ENCODE results near the gene NKPD1.

GRCh38 chr19:45128146-45128545 is 32.6 kb downstream of the NKPD1 start:
- TF ChIP-seq GTF2F1 (IDR thresholded peaks at IDR 0.05; ENCODE audit: low read depth, low read length) (no peak), ATF2 (CRISPR knock-in tag; IDR thresholded peaks at IDR 0.05) (no peak), CTCFL (IDR thresholded peaks at IDR 0.05; ENCODE audit: borderline replicate concordance, insufficient read depth, low read depth, low read length, poor library complexity, severe bottlenecking) (no peak), STAT6 (CRISPR knock-in tag; IDR thresholded peaks at IDR 0.05) (no peak), TAF1 (IDR thresholded peaks at IDR 0.05; ENCODE audit: control insufficient read depth, extremely low read depth, insufficient read depth, low read length, severe bottlenecking) (no peak), JUN (IDR thresholded peaks at IDR 0.05; ENCODE audit: borderline replicate concordance, low read depth, low read length) (no peak), JUN (CRISPR knock-in tag; IDR thresholded peaks at IDR 0.05; ENCODE audit: borderline replicate concordance) (no peak), EGR1 (conservative IDR thresholded peaks at IDR 0.05) (no peak), TOE1 (IDR thresholded peaks at IDR 0.05; ENCODE audit: borderline replicate concordance) (no peak), TOE1 (CRISPR knock-in tag; IDR thresholded peaks at IDR 0.05; ENCODE audit: borderline replicate concordance, low read depth) (no peak), POLR2AphosphoS5 (IDR thresholded peaks at IDR 0.05; ENCODE audit: control insufficient read depth, insufficient read depth, low read depth, low read length) (no peak), MAFK (IDR thresholded peaks at IDR 0.05; ENCODE audit: low read length) (no peak), EP300 (IDR thresholded peaks at IDR 0.05; ENCODE audit: low read length) (no peak), ZNF507 (tag; conservative IDR thresholded peaks at IDR 0.05) (no peak), ZBTB11 (CRISPR knock-in tag; IDR thresholded peaks at IDR 0.05) (no peak), GATA2 (CRISPR knock-in tag; IDR thresholded peaks at IDR 0.05) (no peak)

Data from K562 (cell line).